GM23338 (cell line): ENCODE data around the gene DTL. TPM values are rescaled to one million over a fixed set of nuclear protein-coding genes. Genes with fewer than 3 reads are reported as not detected.

Experiments
- ATAC-seq: fragments of 200-7000 bp; cut with Tn5 transposase; 3 replicates; pipeline ENCODE4 v1.9.1; 2020
- DNase-seq: peaks from one replicate; pipeline ENCODE4 v3.0.0-alpha.2; 2015; ENCODE audit warnings: low spot score
- H2AFZ ChIP-seq: fragments of 200-600 bp; sonication (generic); 2 replicates; pipeline ENCODE4 v1.8.0; 2016; ENCODE audit warnings: antibody characterized with exemption, mild to moderate bottlenecking, moderate library complexity
- H3F3A ChIP-seq: fragments of 200-600 bp; sonication (generic); replicated peaks from 2 replicates; pipeline ENCODE4 v1.8.0; 2017; ENCODE audit warnings: antibody characterized with exemption, mixed run types, low read depth
- H3K27ac ChIP-seq: fragments of 200-600 bp; sonication (generic); 2 replicates; pipeline ENCODE4 v1.6.1; 2016; ENCODE audit warnings: low read depth
- H3K27me3 ChIP-seq: fragments of 200-600 bp; sonication (generic); 2 replicates; pipeline ENCODE4 v1.8.0; 2016; ENCODE audit warnings: mild to moderate bottlenecking, mixed run types, moderate library complexity; ENCODE audit not compliant: insufficient read depth
- H3K36me3 ChIP-seq: fragments of 200-600 bp; sonication (generic); 2 replicates; pipeline ENCODE4 v1.8.0; 2016; ENCODE audit warnings: mild to moderate bottlenecking; ENCODE audit not compliant: insufficient read depth
- H3K4me1 ChIP-seq: fragments of 200-600 bp; sonication (generic); 2 replicates; pipeline ENCODE4 v1.8.0; 2016; ENCODE audit warnings: mild to moderate bottlenecking, moderate library complexity; ENCODE audit not compliant: insufficient read depth
- H3K4me2 ChIP-seq: fragments of 200-600 bp; sonication (generic); 2 replicates; pipeline ENCODE4 v1.7.1; 2017; ENCODE audit warnings: mixed run types
- H3K4me3 ChIP-seq: fragments of 200-600 bp; sonication (generic); 2 replicates; pipeline ENCODE4 v1.6.1; 2016; ENCODE audit warnings: mixed run types
- H3K79me2 ChIP-seq: fragments of 200-600 bp; sonication (generic); replicated peaks from 2 replicates; pipeline ENCODE4 v1.8.0; 2017; ENCODE audit warnings: mild to moderate bottlenecking; ENCODE audit not compliant: insufficient read depth
- H3K9me2 ChIP-seq: fragments of 200-600 bp; sonication (generic); 2 replicates; pipeline ENCODE4 v1.8.0; 2017; ENCODE audit not compliant: insufficient read depth
- H4K20me1 ChIP-seq: fragments of 200-600 bp; sonication (generic); replicated peaks from 2 replicates; pipeline ENCODE4 v1.8.0; 2017; ENCODE audit warnings: mild to moderate bottlenecking; ENCODE audit not compliant: insufficient read depth
- H3K27ac Mint-ChIP-seq: 2 replicates; pipeline ENCODE4 v1.8.0; 2020; ENCODE audit warnings: inconsistent platforms, mild to moderate bottlenecking, moderate library complexity, mixed read lengths
- H3K27me3 Mint-ChIP-seq: 3 replicates; pipeline ENCODE4 v1.8.0; 2022; ENCODE audit warnings: low read depth, mild to moderate bottlenecking, moderate library complexity, mixed read lengths, inconsistent platforms; ENCODE audit not compliant: insufficient read depth, poor library complexity
- H3K36me3 Mint-ChIP-seq: 3 replicates; pipeline ENCODE4 v1.8.0; 2021; ENCODE audit warnings: low read depth, mild to moderate bottlenecking, inconsistent platforms, moderate library complexity, mixed read lengths
- H3K4me1 Mint-ChIP-seq: 3 replicates; pipeline ENCODE4 v1.8.0; 2020; ENCODE audit warnings: mild to moderate bottlenecking, inconsistent platforms, mixed read lengths
- H3K4me3 Mint-ChIP-seq: 3 replicates; pipeline ENCODE4 v1.8.0; 2021; ENCODE audit warnings: moderate library complexity, mild to moderate bottlenecking, inconsistent platforms, mixed read lengths
- H3K9me3 Mint-ChIP-seq: 3 replicates; pipeline ENCODE4 v1.8.0; 2020; ENCODE audit warnings: moderate library complexity, mild to moderate bottlenecking, inconsistent platforms, mixed read lengths
- CREB1 ChIP-seq: fragments of 250-450 bp; sonication (Bioruptor Pico); IDR thresholded peaks from 2 replicates; pipeline ENCODE4 v1.5.0; 2020; ENCODE audit warnings: low read depth, mild to moderate bottlenecking, moderate library complexity
- EZH2 ChIP-seq: fragments of 200-600 bp; sonication (generic); IDR thresholded peaks from one replicate; pipeline ENCODE4 v1.8.0; 2017; ENCODE audit warnings: antibody characterized with exemption, mild to moderate bottlenecking, low read depth; ENCODE audit not compliant: unreplicated experiment
- EZH2phosphoT487 ChIP-seq: fragments of 200-600 bp; sonication (generic); IDR thresholded peaks from one replicate; pipeline ENCODE4 v1.8.1; 2018; ENCODE audit warnings: antibody characterized with exemption; ENCODE audit not compliant: unreplicated experiment
- JUNB ChIP-seq: IDR thresholded peaks from one replicate; pipeline ENCODE4 v1.6.1; 2016; ENCODE audit warnings: antibody characterized with exemption; ENCODE audit not compliant: unreplicated experiment
- NANOG ChIP-seq: IDR thresholded peaks from 2 replicates; pipeline ENCODE4 v1.6.1; 2016; ENCODE audit warnings: antibody characterized with exemption, borderline replicate concordance
- POLR2AphosphoS5 ChIP-seq: IDR thresholded peaks from 2 replicates; pipeline ENCODE4 v1.6.1; 2016; ENCODE audit warnings: antibody characterized with exemption, low read depth
- STAT1 ChIP-seq: IDR thresholded peaks from one replicate; pipeline ENCODE4 v1.6.1; 2016; ENCODE audit warnings: antibody characterized with exemption; ENCODE audit not compliant: unreplicated experiment
- ZNF114 ChIP-seq: fragments of 250-450 bp; sonication (Bioruptor Pico); IDR thresholded peaks from 2 replicates; pipeline ENCODE4 v1.5.0; 2020; ENCODE audit warnings: mild to moderate bottlenecking, moderate library complexity
- ZNF331 ChIP-seq: fragments of 250-450 bp; sonication (Bioruptor Pico); IDR thresholded peaks from 2 replicates; pipeline ENCODE4 v1.5.0; 2020; ENCODE audit warnings: low read depth, mild to moderate bottlenecking, moderate library complexity
- polyA plus RNA-seq: library from polyadenylated mRNA; unstranded; fragments of >200 nt; fragmentation: Nextera tagmentation; extraction: Ambion mirVana; gene quantifications from 2 replicates; pipeline ENCODE4 v1.2.1, GENCODE V29; 2016
- total RNA-seq: library from RNA; depleted of rRNA; stranded (reverse); fragments of >200 nt; shearing (Covaris generic); gene quantifications from 2 replicates; pipeline ENCODE4 v1.2.3, GENCODE V29; 2014
- TF ChIP-seq, protein P1 (sequence below): IDR thresholded peaks from one replicate; pipeline ENCODE4 v1.6.1; 2018; ENCODE audit warnings: antibody characterized with exemption; ENCODE audit not compliant: unreplicated experiment
- TF ChIP-seq, protein P2 (sequence below), 2 experiments: fragments of 200-600 bp in 1 of 2; sonication (generic) in 1 of 2; conservative IDR thresholded peaks; 2 replicates each; pipeline versions ENCODE4 v1.5.1 to v1.6.1; 2016 to 2017; ENCODE audit warnings: antibody characterized with exemption in 2 of 2, low read depth in 2 of 2, mild to moderate bottlenecking in 2 of 2, moderate library complexity in 1 of 2

DTL gene
- total and polyA plus RNA-seq, 2 experiments from 2014 or later = 26.5 to 58.8 TPM

DNA sequence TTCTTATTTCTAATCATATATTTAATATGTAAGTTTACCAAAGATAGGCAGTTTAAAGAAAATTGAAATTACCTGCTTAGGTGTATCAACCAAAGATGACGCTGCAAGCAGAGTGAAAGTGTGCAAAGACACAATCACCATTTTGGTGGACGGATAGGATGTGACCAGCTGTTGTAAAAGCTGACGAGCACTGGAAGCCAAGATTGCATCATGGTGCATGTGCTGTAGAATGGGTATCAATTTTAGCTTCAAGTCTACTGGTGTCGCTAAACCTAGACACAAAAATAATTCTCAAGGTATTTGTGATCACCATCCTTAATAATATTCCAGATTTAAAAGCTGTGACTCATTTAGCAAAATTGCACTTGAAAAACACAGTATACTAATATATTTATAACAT, 28.4 kb upstream of the DTL start:
- Histone ChIP-seq H3K9me2 (no peaks in the 10 kb centered on the region), H3K27me3 (no peaks in the 10 kb centered on the region), H3K4me3 (no peak overlapping the region), H3K36me3 (no peaks in the 10 kb centered on the region), H4K20me1 (no peaks in the 10 kb centered on the region), H2AFZ (no peak overlapping the region), H3F3A (no peaks in the 10 kb centered on the region), H3K4me2 (no peak overlapping the region), H3K79me2 (no peaks in the 10 kb centered on the region), H3K27ac (no peak overlapping the region), H3K4me1 (no peaks in the 10 kb centered on the region)
- no peak for ATAC-seq
- Mint-ChIP-seq H3K36me3 (peaks cover 8% of the 10 kb centered on the region; the same call in 2 of the 3 replicates), H3K27me3 (no peaks in the 10 kb centered on the region), H3K9me3 (no peaks in the 10 kb centered on the region), H3K4me1 (0 out of 3 replicates have a peak, but pooled peaks cover 5% of the 10 kb centered on the region), H3K27ac (no peak overlapping the region), H3K4me3 (no peak overlapping the region)
- no peak for TF ChIP-seq CREB1 (CRISPR knock-in tag)
- TF ChIP-seq JUNB = no peak
- no peak for TF ChIP-seq POLR2AphosphoS5
- no peak for TF ChIP-seq ZNF331 (CRISPR knock-in tag)
- no peak for TF ChIP-seq EZH2
- no peak for DNase-seq

DNA sequence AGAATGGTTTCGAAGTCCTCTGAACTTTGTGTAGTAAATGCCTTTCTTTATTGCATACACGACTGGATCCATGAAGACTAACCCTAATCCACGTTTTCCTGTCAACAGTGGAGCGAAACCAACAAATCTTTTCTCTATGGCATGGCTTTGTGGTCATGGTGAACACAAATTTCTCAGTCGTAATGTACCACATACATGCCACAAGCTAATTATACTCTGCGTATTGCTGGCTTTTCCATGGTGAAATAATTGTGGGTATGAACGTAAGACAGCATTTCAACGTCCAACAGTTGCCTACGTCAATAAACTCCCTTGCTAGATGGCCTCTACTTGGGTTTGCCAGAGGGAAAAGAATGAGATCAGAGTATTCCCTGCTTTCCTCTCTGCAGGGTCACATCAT, 27.7 kb upstream of the DTL start:
- H3K4me1 ChIP-seq = no peaks in the 10 kb centered on the region
- no peaks in the 10 kb centered on the region for H3K36me3 ChIP-seq
- no peaks in the 10 kb centered on the region for H3K27me3 ChIP-seq
- ATAC-seq = no peak
- no peaks in the 10 kb centered on the region for H3K4me1 Mint-ChIP-seq
- H3K27ac ChIP-seq = no peak overlapping the region
- H3K27ac Mint-ChIP-seq = no peak overlapping the region
- no peak overlapping the region for H3K4me2 ChIP-seq
- no peak overlapping the region for H2AFZ ChIP-seq
- no peak overlapping the region for H3K4me3 ChIP-seq
- no peaks in the 10 kb centered on the region for H3K9me3 Mint-ChIP-seq
- H3K27me3 Mint-ChIP-seq = no peaks in the 10 kb centered on the region
- H3K36me3 Mint-ChIP-seq = peaks cover 8% of the 10 kb centered on the region; the same call in 2 of the 3 replicates
- no peaks in the 10 kb centered on the region for H3F3A ChIP-seq
- H3K9me2 ChIP-seq = no peaks in the 10 kb centered on the region
- DNase-seq = no peak
- H3K4me3 Mint-ChIP-seq = no peak overlapping the region
- no peaks in the 10 kb centered on the region for H3K79me2 ChIP-seq
- H4K20me1 ChIP-seq = no peaks in the 10 kb centered on the region
- no peak for TF ChIP-seq CREB1 (CRISPR knock-in tag)
- TF ChIP-seq POLR2AphosphoS5 = no peak
- TF ChIP-seq, protein P1, sequence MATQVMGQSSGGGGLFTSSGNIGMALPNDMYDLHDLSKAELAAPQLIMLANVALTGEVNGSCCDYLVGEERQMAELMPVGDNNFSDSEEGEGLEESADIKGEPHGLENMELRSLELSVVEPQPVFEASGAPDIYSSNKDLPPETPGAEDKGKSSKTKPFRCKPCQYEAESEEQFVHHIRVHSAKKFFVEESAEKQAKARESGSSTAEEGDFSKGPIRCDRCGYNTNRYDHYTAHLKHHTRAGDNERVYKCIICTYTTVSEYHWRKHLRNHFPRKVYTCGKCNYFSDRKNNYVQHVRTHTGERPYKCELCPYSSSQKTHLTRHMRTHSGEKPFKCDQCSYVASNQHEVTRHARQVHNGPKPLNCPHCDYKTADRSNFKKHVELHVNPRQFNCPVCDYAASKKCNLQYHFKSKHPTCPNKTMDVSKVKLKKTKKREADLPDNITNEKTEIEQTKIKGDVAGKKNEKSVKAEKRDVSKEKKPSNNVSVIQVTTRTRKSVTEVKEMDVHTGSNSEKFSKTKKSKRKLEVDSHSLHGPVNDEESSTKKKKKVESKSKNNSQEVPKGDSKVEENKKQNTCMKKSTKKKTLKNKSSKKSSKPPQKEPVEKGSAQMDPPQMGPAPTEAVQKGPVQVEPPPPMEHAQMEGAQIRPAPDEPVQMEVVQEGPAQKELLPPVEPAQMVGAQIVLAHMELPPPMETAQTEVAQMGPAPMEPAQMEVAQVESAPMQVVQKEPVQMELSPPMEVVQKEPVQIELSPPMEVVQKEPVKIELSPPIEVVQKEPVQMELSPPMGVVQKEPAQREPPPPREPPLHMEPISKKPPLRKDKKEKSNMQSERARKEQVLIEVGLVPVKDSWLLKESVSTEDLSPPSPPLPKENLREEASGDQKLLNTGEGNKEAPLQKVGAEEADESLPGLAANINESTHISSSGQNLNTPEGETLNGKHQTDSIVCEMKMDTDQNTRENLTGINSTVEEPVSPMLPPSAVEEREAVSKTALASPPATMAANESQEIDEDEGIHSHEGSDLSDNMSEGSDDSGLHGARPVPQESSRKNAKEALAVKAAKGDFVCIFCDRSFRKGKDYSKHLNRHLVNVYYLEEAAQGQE = no peak
- no peak for TF ChIP-seq EZH2
- no peak for TF ChIP-seq NANOG

DNA sequence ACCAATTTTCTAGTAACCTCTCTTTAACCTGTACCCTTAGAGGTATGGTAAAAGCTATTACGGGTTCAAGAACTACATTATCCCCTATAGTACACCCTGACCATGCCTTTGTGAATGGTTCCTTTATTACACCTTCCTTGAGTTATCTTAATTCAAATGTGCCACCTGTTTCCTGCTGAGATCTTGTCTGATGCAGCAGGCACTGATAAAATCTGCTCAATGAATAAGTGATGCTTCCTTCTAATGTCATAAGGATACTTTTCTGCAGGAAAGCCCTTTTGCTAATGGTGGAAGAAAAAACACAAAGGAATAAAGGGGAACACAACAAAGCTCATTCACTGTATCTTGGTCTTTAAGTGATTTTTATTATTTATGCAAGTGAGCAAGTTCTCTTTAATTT, 26.0 kb upstream of the DTL start:
- no peaks in the 10 kb centered on the region for H3K9me2 ChIP-seq
- no peaks in the 10 kb centered on the region for H3K27me3 ChIP-seq
- H3K27me3 Mint-ChIP-seq = no peaks in the 10 kb centered on the region
- H3K27ac Mint-ChIP-seq = no peak overlapping the region
- peaks cover 19% of the 10 kb centered on the region; the same call in 2 of the 3 replicates for H3K36me3 Mint-ChIP-seq
- DNase-seq = no peak
- no peaks in the 10 kb centered on the region for H3F3A ChIP-seq
- no peak overlapping the region for H3K27ac ChIP-seq
- no peaks in the 10 kb centered on the region for H4K20me1 ChIP-seq
- no peak overlapping the region for H2AFZ ChIP-seq
- no peaks in the 10 kb centered on the region for H3K79me2 ChIP-seq
- no peak overlapping the region for H3K4me3 Mint-ChIP-seq
- H3K4me1 ChIP-seq = no peaks in the 10 kb centered on the region
- no peak for ATAC-seq
- H3K4me1 Mint-ChIP-seq = no peaks in the 10 kb centered on the region
- H3K36me3 ChIP-seq = no peaks in the 10 kb centered on the region
- no peak overlapping the region for H3K4me3 ChIP-seq
- H3K4me2 ChIP-seq = no peak overlapping the region
- H3K9me3 Mint-ChIP-seq = peaks cover under 1% of the 10 kb centered on the region; the same call in 1 of the 3 replicates
- TF ChIP-seq EZH2phosphoT487 (no peak), ZNF114 (CRISPR knock-in tag) (no peak), STAT1 (no peak), ZNF331 (CRISPR knock-in tag) (no peak), JUNB (no peak), EZH2 (no peak)
- TF ChIP-seq, protein P2, sequence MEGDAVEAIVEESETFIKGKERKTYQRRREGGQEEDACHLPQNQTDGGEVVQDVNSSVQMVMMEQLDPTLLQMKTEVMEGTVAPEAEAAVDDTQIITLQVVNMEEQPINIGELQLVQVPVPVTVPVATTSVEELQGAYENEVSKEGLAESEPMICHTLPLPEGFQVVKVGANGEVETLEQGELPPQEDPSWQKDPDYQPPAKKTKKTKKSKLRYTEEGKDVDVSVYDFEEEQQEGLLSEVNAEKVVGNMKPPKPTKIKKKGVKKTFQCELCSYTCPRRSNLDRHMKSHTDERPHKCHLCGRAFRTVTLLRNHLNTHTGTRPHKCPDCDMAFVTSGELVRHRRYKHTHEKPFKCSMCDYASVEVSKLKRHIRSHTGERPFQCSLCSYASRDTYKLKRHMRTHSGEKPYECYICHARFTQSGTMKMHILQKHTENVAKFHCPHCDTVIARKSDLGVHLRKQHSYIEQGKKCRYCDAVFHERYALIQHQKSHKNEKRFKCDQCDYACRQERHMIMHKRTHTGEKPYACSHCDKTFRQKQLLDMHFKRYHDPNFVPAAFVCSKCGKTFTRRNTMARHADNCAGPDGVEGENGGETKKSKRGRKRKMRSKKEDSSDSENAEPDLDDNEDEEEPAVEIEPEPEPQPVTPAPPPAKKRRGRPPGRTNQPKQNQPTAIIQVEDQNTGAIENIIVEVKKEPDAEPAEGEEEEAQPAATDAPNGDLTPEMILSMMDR (conservative IDR thresholded peaks at IDR 0.05; ENCODE audit: low read depth in 2 of 2) = no peak
